IMR-90 (cell line): ENCODE data around the gene ZNF606. TPM values are rescaled to one million over a fixed set of nuclear protein-coding genes. Genes with fewer than 3 reads are reported as not detected.

Experiments used
- polyA plus RNA-seq, 3 experiments: library from polyadenylated mRNA; depleted of rRNA; stranded (reverse); fragments of >200 nt; gene quantifications; 2 replicates each; pipeline ENCODE4 v1.2.3, GENCODE V29; 2012; ENCODE audit warnings: low replicate concordance in 1 of 3
- total RNA-seq: library from RNA; depleted of rRNA; stranded (reverse); fragments of >200 nt; gene quantifications from 2 replicates; pipeline ENCODE4 v1.2.3, GENCODE V29; 2012; rRNA removed

ZNF606 gene
- total and polyA plus RNA-seq, 2 of the 4 experiments (the other 2 are of a cell fraction) = 4.3 to 9.0 TPM

Other genes with a start within 250 kb of the ZNF606 start
- gene ZNF586, start 233.1 kb downstream of the ZNF606 start, total RNA-seq = 17.2 and 18.6 TPM in 2 replicates
- 5.5 and 5.6 TPM in 2 replicates for gene ZNF586, start 233.1 kb downstream of the ZNF606 start, polyA plus RNA-seq (2012; rRNA removed)
- gene ZNF552, start 187.9 kb downstream of the ZNF606 start, total RNA-seq = 4.7 and 5.0 TPM in 2 replicates
- 1.8 and 2.8 TPM in 2 replicates for gene ZNF552, start 187.9 kb downstream of the ZNF606 start, polyA plus RNA-seq (2012; rRNA removed)
- 32.2 and 33.9 TPM in 2 replicates for gene ZNF587B, start 172.5 kb downstream of the ZNF606 start, total RNA-seq
- gene ZNF587B, start 172.5 kb downstream of the ZNF606 start, polyA plus RNA-seq (2012; rRNA removed) = 2.5 and 3.7 TPM in 2 replicates
- 32.5 and 43.7 TPM in 2 replicates for gene ZNF587, start 153.0 kb downstream of the ZNF606 start, total RNA-seq
- gene ZNF587, start 153.0 kb downstream of the ZNF606 start, polyA plus RNA-seq (2012; rRNA removed) = 11.2 and 14.0 TPM in 2 replicates
- gene ZNF814, start 113.8 kb downstream of the ZNF606 start, total RNA-seq = 5.9 and 6.9 TPM in 2 replicates
- gene ZNF814, start 113.8 kb downstream of the ZNF606 start, polyA plus RNA-seq (2012; rRNA removed) = 3.9 and 4.5 TPM in 2 replicates
- gene ZNF417, start 86.2 kb downstream of the ZNF606 start, total RNA-seq = 20.8 and 23.1 TPM in 2 replicates
- 3.1 and 4.0 TPM in 2 replicates for gene ZNF417, start 86.2 kb downstream of the ZNF606 start, polyA plus RNA-seq (2012; rRNA removed)
- gene ZNF418, start 67.4 kb downstream of the ZNF606 start, total RNA-seq = 3.4 and 4.2 TPM in 2 replicates
- gene ZNF418, start 67.4 kb downstream of the ZNF606 start, polyA plus RNA-seq (2012; rRNA removed) = 1.0 and 2.1 TPM in 2 replicates
- 6.1 and 7.0 TPM in 2 replicates for gene ZNF256, start 55.1 kb downstream of the ZNF606 start, total RNA-seq
- gene ZNF256, start 55.1 kb downstream of the ZNF606 start, polyA plus RNA-seq (2012; rRNA removed) = 2.3 and 3.0 TPM in 2 replicates
- not detected in 2 replicates for gene C19orf18, start 28.3 kb downstream of the ZNF606 start, total RNA-seq
- gene C19orf18, start 28.3 kb downstream of the ZNF606 start, polyA plus RNA-seq (2012; rRNA removed) = 0.15 TPM in 1 of 2 replicates, not detected in the other
- not detected in 2 replicates for gene ZSCAN1, start 31.2 kb upstream of the ZNF606 start, total RNA-seq
- 0.14 TPM in 1 of 2 replicates, not detected in the other for gene ZSCAN1, start 31.2 kb upstream of the ZNF606 start, polyA plus RNA-seq (2012; rRNA removed)
- gene ZNF135, start 56.5 kb upstream of the ZNF606 start, total RNA-seq = 1.9 and 2.7 TPM in 2 replicates
- gene ZNF135, start 56.5 kb upstream of the ZNF606 start, polyA plus RNA-seq (2012; rRNA removed) = 2.4 and 2.7 TPM in 2 replicates
- 3.0 and 3.6 TPM in 2 replicates for gene ZSCAN18, start 95.4 kb upstream of the ZNF606 start, total RNA-seq
- gene ZSCAN18, start 95.4 kb upstream of the ZNF606 start, polyA plus RNA-seq (2012; rRNA removed) = 8.2 and 11.1 TPM in 2 replicates
- 15.3 and 16.8 TPM in 2 replicates for gene ZNF329, start 148.0 kb upstream of the ZNF606 start, total RNA-seq
- 3.3 and 4.7 TPM in 2 replicates for gene ZNF329, start 148.0 kb upstream of the ZNF606 start, polyA plus RNA-seq (2012; rRNA removed)
- gene ZNF274, start 180.2 kb upstream of the ZNF606 start, total RNA-seq = 12.5 and 15.2 TPM in 2 replicates
- gene ZNF274, start 180.2 kb upstream of the ZNF606 start, polyA plus RNA-seq (2012; rRNA removed) = 11.0 and 12.1 TPM in 2 replicates
- gene ZNF544, start 226.1 kb upstream of the ZNF606 start, total RNA-seq = 35.3 and 45.9 TPM in 2 replicates
- 14.4 and 19.3 TPM in 2 replicates for gene ZNF544, start 226.1 kb upstream of the ZNF606 start, polyA plus RNA-seq (2012; rRNA removed)